Osteocyte (in vitro differentiated cells): ENCODE data around the gene GABRB3. TPM values are rescaled to one million over a fixed set of nuclear protein-coding genes. Genes with fewer than 3 reads are reported as not detected.

Experiments
- DNase-seq: peaks from one replicate; pipeline ENCODE4 v3.0.0; 2021; ENCODE audit warnings: mixed read lengths; ENCODE audit not compliant: unreplicated experiment; ENCODE audit errors: extremely low spot score
- H3K27ac Mint-ChIP-seq: one replicate; pipeline ENCODE4 v1.8.0; 2021; ENCODE audit warnings: mild to moderate bottlenecking, mixed read lengths; ENCODE audit not compliant: unreplicated experiment
- H3K27me3 Mint-ChIP-seq: one replicate; pipeline ENCODE4 v1.8.0; 2021; ENCODE audit warnings: mixed read lengths; ENCODE audit not compliant: unreplicated experiment
- H3K36me3 Mint-ChIP-seq: one replicate; pipeline ENCODE4 v1.8.0; 2021; ENCODE audit warnings: mixed read lengths; ENCODE audit not compliant: unreplicated experiment
- H3K4me1 Mint-ChIP-seq: one replicate; pipeline ENCODE4 v1.8.0; 2021; ENCODE audit warnings: mixed read lengths; ENCODE audit not compliant: unreplicated experiment
- H3K4me3 Mint-ChIP-seq: one replicate; pipeline ENCODE4 v1.8.0; 2021; ENCODE audit warnings: mild to moderate bottlenecking, moderate library complexity, mixed read lengths; ENCODE audit not compliant: unreplicated experiment
- H3K9me3 Mint-ChIP-seq: one replicate; pipeline ENCODE4 v1.8.0; 2021; ENCODE audit warnings: mixed read lengths; ENCODE audit not compliant: unreplicated experiment
- total RNA-seq: library from RNA; stranded (reverse); gene quantifications from 2 replicates; pipeline ENCODE4 v1.2.1, GENCODE V29; 2021
- TF ChIP-seq, protein P1 (sequence below): fragments of 200-600 bp; sonication (generic); IDR thresholded peaks from 2 replicates; pipeline ENCODE4 v1.5.0; 2021; ENCODE audit warnings: antibody characterized with exemption, mild to moderate bottlenecking, moderate library complexity

GABRB3 gene
- total RNA-seq, 1 donor from 2014 or later = 7.4 TPM

DNA sequence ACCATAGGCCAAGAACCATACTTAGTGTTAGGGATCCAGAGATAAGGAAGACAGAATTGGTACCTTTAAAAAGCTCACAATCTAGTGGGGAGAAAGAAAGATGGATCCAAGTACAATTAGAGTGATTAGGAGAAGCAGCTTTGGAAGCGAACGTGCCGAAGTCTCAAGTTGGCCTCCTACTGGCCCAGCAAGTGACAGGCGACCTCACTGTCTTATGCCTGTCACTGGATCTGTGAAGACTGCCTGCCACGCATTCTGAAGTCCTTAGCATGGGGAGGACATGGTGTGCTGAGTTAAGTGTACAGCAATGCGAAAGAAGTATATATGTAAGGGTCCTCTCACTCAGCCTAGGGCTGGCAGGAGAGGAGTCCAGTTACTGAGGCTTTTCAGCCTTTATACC lies 141.0 kb downstream of the GABRB3 start:
- Mint-ChIP-seq H3K9me3 (peaks cover 7% of the 10 kb centered on the region), H3K36me3 (peaks cover 1% of the 10 kb centered on the region), H3K4me1 (peaks cover 9% of the 10 kb centered on the region), H3K27me3 (peaks cover 5% of the 10 kb centered on the region), H3K27ac (no peak overlapping the region), H3K4me3 (no peak overlapping the region)
- DNase-seq = no peak
- TF ChIP-seq, protein P1, sequence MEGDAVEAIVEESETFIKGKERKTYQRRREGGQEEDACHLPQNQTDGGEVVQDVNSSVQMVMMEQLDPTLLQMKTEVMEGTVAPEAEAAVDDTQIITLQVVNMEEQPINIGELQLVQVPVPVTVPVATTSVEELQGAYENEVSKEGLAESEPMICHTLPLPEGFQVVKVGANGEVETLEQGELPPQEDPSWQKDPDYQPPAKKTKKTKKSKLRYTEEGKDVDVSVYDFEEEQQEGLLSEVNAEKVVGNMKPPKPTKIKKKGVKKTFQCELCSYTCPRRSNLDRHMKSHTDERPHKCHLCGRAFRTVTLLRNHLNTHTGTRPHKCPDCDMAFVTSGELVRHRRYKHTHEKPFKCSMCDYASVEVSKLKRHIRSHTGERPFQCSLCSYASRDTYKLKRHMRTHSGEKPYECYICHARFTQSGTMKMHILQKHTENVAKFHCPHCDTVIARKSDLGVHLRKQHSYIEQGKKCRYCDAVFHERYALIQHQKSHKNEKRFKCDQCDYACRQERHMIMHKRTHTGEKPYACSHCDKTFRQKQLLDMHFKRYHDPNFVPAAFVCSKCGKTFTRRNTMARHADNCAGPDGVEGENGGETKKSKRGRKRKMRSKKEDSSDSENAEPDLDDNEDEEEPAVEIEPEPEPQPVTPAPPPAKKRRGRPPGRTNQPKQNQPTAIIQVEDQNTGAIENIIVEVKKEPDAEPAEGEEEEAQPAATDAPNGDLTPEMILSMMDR = no peak

DNA sequence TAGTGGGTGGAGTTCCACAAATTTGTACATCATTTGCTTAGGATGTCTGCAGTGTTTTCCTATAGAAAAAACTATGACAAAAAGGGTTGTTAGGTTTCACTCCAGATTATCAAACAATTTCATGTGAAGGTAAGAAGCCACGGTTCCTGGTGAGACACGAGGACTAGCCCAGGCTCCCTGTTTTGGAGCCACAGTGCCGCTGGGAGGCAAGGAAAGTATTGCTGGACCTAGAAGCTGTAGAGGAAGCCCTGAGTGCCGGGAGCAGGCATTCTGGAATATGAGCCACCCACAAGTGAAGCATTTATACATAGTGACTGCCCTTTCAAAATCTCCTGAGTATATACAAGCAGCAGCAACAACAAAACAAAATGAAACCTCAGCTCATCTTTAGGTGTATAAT lies 142.0 kb downstream of the GABRB3 start:
- Mint-ChIP-seq H3K27ac (no peak overlapping the region), H3K36me3 (peaks cover 1% of the 10 kb centered on the region)
- TF ChIP-seq, protein P1 = no peak

DNA sequence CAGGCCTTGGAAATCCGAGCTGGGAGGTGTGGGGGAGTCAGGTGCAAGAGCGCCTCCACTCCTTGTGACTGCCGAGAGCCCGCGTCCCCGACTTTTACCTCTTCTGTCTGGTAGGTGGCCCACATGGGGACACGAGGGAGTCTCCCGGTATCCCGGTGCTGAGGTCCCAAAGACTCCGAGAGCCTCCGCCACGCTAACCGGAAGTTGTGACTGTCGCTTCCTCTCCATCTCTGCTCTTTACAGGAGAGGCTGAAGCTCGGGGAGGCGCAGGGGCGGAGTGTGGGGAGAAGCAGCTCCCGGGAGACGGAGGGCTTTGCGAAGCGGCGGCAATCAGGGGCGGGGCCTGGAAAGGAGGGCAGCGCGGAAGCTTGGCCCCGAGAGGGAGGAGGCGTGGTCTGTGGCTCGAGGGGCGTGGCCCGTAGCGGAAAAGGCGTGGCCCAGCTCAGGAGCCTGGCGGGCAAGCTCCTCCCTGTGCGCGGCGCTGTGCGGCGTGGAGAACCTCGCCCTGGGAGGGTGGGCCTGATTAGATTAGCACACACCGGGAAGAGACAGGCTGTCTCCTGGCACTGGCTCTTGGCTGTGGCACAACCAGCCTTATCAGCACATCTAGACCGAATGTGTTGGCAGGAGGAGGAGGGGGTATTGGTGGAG lies 143.9 kb downstream of the GABRB3 start:
- Mint-ChIP-seq H3K4me1 (peaks cover 9% of the 10 kb centered on the region), H3K4me3 (peak overlapping the region; percentile 92), H3K36me3 (peaks cover 1% of the 10 kb centered on the region), H3K27me3 (peaks cover 2% of the 10 kb centered on the region), H3K9me3 (peaks cover 13% of the 10 kb centered on the region), H3K27ac (peak overlapping the region; percentile 94)
- DNase-seq = peak; percentile 96
- TF ChIP-seq, protein P1 = peak; percentile 31

More for the DNA sequence above, 142.0 kb downstream of the GABRB3 start:
- peaks cover 5% of the 10 kb centered on the region for H3K27me3 Mint-ChIP-seq
- DNase-seq = no peak
- H3K4me1 Mint-ChIP-seq = peaks cover 9% of the 10 kb centered on the region
- peaks cover 13% of the 10 kb centered on the region for H3K9me3 Mint-ChIP-seq
- H3K4me3 Mint-ChIP-seq = no peak overlapping the region

DNA sequence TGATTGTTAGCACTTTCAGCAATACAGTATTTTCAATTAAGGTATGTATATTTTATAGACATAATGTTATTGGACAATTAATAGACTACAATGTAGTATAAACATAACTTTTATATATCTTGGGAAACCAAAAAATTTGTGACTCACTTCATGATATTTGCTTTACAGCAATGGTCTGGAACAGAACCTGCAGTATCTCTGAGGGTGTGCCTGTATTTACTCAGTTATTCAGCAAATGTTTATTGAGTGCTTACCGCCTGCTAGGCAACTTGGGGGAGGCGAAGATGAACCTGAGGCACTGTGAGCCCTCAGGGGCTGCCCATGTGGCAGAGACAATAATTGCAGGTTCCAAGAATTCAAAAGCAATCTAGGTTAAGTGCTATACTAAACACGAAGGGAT lies 144.8 kb downstream of the GABRB3 start:
- H3K4me1 Mint-ChIP-seq = peaks cover 9% of the 10 kb centered on the region
- H3K27me3 Mint-ChIP-seq = no peaks in the 10 kb centered on the region
- H3K4me3 Mint-ChIP-seq = peak overlapping the region; percentile 92
- peak overlapping the region; percentile 94 for H3K27ac Mint-ChIP-seq
- H3K36me3 Mint-ChIP-seq = peaks cover 1% of the 10 kb centered on the region
- H3K9me3 Mint-ChIP-seq = peaks cover 13% of the 10 kb centered on the region
- DNase-seq = no peak
- TF ChIP-seq, protein P1 = no peak

DNA sequence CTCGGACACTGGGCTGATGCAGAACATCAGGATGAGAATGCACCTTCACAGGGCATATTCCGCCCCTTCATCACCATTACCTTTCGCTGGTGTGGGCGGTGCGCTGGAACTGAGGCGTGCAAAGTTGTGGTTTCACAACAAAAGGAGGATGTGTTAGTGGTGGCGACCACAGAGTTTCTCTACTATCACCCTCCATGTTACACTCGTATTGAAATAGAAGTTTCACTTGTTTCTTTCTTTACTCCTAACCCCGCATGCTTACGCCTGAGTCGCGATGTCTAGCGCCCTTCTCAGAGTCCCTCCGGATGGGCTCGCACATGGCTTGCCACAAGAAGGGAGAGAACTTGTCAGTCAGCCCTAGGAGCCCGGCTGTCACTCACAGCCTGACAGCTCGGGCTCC lies 148.7 kb downstream of the GABRB3 start:
- H3K4me1 Mint-ChIP-seq = peaks cover 7% of the 10 kb centered on the region
- H3K4me3 Mint-ChIP-seq = no peak overlapping the region
- no peak overlapping the region for H3K27ac Mint-ChIP-seq
- TF ChIP-seq, protein P1 = no peak
- no peaks in the 10 kb centered on the region for H3K27me3 Mint-ChIP-seq
- DNase-seq = no peak
- peaks cover 23% of the 10 kb centered on the region for H3K9me3 Mint-ChIP-seq
- peaks cover 12% of the 10 kb centered on the region for H3K36me3 Mint-ChIP-seq
